Neural progenitor cell (in vitro differentiated cells): ENCODE data around the gene SLC19A1. TPM values are rescaled to one million over a fixed set of nuclear protein-coding genes. Genes with fewer than 3 reads are reported as not detected.

Experiments used
- DNase-seq: peaks from one replicate; pipeline ENCODE4 v3.0.0-alpha.2; 2016; ENCODE audit warnings: low spot score
- H2AFZ ChIP-seq: fragments of 200-600 bp; sonication (generic); replicated peaks from 2 replicates; pipeline ENCODE4 v1.6.1; 2016; ENCODE audit warnings: antibody characterized with exemption
- H3F3A ChIP-seq: fragments of 200-600 bp; sonication (generic); 2 replicates; pipeline ENCODE4 v1.6.1; 2016; ENCODE audit warnings: antibody characterized with exemption, low read depth
- H3K27ac ChIP-seq: fragments of 200-600 bp; sonication (generic); 2 replicates; pipeline ENCODE4 v1.5.1; 2016; ENCODE audit warnings: mild to moderate bottlenecking
- H3K27me3 ChIP-seq: fragments of 200-600 bp; sonication (generic); 2 replicates; pipeline ENCODE4 v1.6.1; 2016; ENCODE audit warnings: mild to moderate bottlenecking, moderate library complexity
- H3K36me3 ChIP-seq: fragments of 200-600 bp; sonication (generic); 2 replicates; pipeline ENCODE4 v1.5.1; 2016
- H3K4me1 ChIP-seq: fragments of 200-600 bp; sonication (generic); 2 replicates; pipeline ENCODE4 v1.6.1; 2016; ENCODE audit warnings: mixed run types
- H3K4me2 ChIP-seq: fragments of 200-600 bp; sonication (generic); 2 replicates; pipeline ENCODE4 v1.6.1; 2016
- H3K4me3 ChIP-seq: fragments of 200-600 bp; sonication (generic); 2 replicates; pipeline ENCODE4 v1.5.1; 2016
- H3K79me2 ChIP-seq: fragments of 200-600 bp; sonication (generic); 2 replicates; pipeline ENCODE4 v1.6.1; 2016; ENCODE audit warnings: low read depth
- H3K9ac ChIP-seq: fragments of 200-600 bp; sonication (generic); 2 replicates; pipeline ENCODE4 v1.6.1; 2016
- H3K9me3 ChIP-seq: fragments of 200-600 bp; sonication (generic); 2 replicates; pipeline ENCODE4 v1.5.1; 2016; ENCODE audit warnings: low read depth
- H4K20me1 ChIP-seq: fragments of 200-600 bp; sonication (generic); 2 replicates; pipeline ENCODE4 v1.6.1; 2016; ENCODE audit warnings: low read depth
- H3K27ac Mint-ChIP-seq: 3 replicates; pipeline ENCODE4 v1.8.0; 2021; ENCODE audit warnings: mixed read lengths
- H3K27me3 Mint-ChIP-seq: 2 replicates; pipeline ENCODE4 v1.8.0; 2022; ENCODE audit warnings: low read depth, mild to moderate bottlenecking, inconsistent platforms, moderate library complexity, mixed read lengths; ENCODE audit not compliant: insufficient read depth
- H3K36me3 Mint-ChIP-seq: 3 replicates; pipeline ENCODE4 v1.8.0; 2021; ENCODE audit warnings: mixed read lengths
- H3K4me1 Mint-ChIP-seq: 3 replicates; pipeline ENCODE4 v1.8.0; 2021; ENCODE audit warnings: mixed read lengths
- H3K4me3 Mint-ChIP-seq: 3 replicates; pipeline ENCODE4 v1.8.0; 2021; ENCODE audit warnings: mild to moderate bottlenecking, moderate library complexity, mixed read lengths
- H3K9me3 Mint-ChIP-seq: 3 replicates; pipeline ENCODE4 v1.8.0; 2020; ENCODE audit warnings: mixed read lengths
- CTCF ChIP-seq: fragments of 200-600 bp; sonication (generic); IDR thresholded peaks from 2 replicates; pipeline ENCODE4 v1.5.1; 2017; ENCODE audit warnings: antibody characterized with exemption, mild to moderate bottlenecking
- EZH2 ChIP-seq: fragments of 200-600 bp; sonication (generic); IDR thresholded peaks from 2 replicates; pipeline ENCODE4 v1.6.1; 2017; ENCODE audit warnings: antibody characterized with exemption, mild to moderate bottlenecking, moderate library complexity
- EZH2phosphoT487 ChIP-seq: fragments of 200-600 bp; sonication (generic); IDR thresholded peaks from 2 replicates; pipeline ENCODE4 v1.6.1; 2017; ENCODE audit warnings: antibody characterized with exemption
- total RNA-seq: library from RNA; depleted of rRNA; stranded (reverse); fragments of >200 nt; gene quantifications from 2 replicates; pipeline ENCODE4 v1.2.3, GENCODE V29; 2015; ENCODE audit warnings: low replicate concordance

SLC19A1 gene
- total RNA-seq, 1 donor from 2014 or later, result 7.7 TPM

DNA sequence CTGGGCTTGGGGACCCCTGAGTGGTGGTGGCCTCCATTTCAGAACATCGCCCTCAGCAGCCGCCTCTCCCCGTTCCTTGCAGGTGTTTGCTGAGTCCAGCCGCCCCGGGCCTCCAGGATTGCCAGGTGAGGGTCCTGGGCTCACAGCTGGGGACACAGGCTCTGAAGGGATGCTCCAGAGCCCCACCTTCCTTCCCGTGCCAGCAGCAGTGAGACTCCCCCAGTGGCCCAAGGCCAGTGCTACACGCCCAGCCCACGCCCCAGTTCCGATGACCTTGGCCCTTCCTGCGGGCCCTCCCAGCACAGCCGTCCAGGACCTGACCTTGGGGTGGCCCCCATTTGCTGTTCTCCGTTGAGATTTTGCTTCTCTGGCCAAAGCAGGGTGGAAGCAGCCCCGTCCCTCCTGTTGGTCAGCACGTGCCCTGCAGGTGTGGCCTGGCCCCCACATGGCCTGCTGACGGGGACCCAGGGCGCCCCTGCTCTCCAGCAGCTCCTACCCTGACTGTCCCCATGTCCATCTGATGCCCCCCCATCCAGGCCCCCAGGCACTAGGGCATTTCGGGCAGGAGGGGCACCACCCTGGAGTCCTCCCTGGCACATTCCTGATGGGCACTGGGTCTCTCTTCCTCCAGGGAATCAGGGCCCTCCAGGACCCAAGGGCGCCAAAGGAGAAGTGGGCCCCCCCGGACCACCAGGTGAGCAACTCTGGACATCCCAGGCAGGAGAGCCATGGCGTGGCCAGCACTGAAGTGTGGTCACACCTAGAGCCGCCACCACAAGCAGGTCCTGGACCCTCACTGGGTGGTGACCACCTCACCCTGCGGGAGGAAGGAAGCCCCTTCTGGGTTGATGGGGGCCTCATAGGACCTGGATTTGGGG lies 45.0 kb downstream of the SLC19A1 start:
- no peak for DNase-seq
- H3K4me2 ChIP-seq, result no peak overlapping the region
- H3F3A ChIP-seq, result no peaks in the 10 kb centered on the region
- H3K9ac ChIP-seq, result no peak overlapping the region
- H3K27me3 ChIP-seq, result no peaks in the 10 kb centered on the region
- Mint-ChIP-seq H3K36me3 (peaks cover 9% of the 10 kb centered on the region), H3K4me3 (no peak overlapping the region), H3K27me3 (peaks cover 4% of the 10 kb centered on the region), H3K27ac (no peak overlapping the region), H3K4me1 (no peaks in the 10 kb centered on the region), H3K9me3 (no peaks in the 10 kb centered on the region)
- H2AFZ ChIP-seq, result no peak overlapping the region
- no peaks in the 10 kb centered on the region for H3K4me1 ChIP-seq
- H3K9me3 ChIP-seq, result no peaks in the 10 kb centered on the region
- H3K79me2 ChIP-seq, result no peaks in the 10 kb centered on the region
- no peak for TF ChIP-seq CTCF
- no peak for TF ChIP-seq EZH2
- TF ChIP-seq EZH2phosphoT487, result no peak
- no peak overlapping the region for H3K27ac ChIP-seq
- H3K36me3 ChIP-seq, result no peaks in the 10 kb centered on the region
- no peaks in the 10 kb centered on the region for H4K20me1 ChIP-seq
- H3K4me3 ChIP-seq, result no peak overlapping the region

GRCh38 chr21:45496151-45496967 lies 45.9 kb downstream of the SLC19A1 start:
- peaks cover 8% of the 10 kb centered on the region for H3K36me3 Mint-ChIP-seq

GRCh38 chr21:45494851-45495680 lies 47.2 kb downstream of the SLC19A1 start:
- H3K27ac ChIP-seq, result no peak overlapping the region
- no peaks in the 10 kb centered on the region for H3K9me3 ChIP-seq
- no peaks in the 10 kb centered on the region for H3K36me3 ChIP-seq
- no peaks in the 10 kb centered on the region for H3K79me2 ChIP-seq
- H3F3A ChIP-seq, result no peaks in the 10 kb centered on the region
- no peak overlapping the region for H2AFZ ChIP-seq
- H3K4me2 ChIP-seq, result no peak overlapping the region
- H3K4me1 ChIP-seq, result no peaks in the 10 kb centered on the region
- no peaks in the 10 kb centered on the region for H3K27me3 ChIP-seq
- H3K4me3 ChIP-seq, result no peak overlapping the region
- Mint-ChIP-seq H3K36me3 (peaks cover 6% of the 10 kb centered on the region), H3K4me3 (no peak overlapping the region), H3K27ac (no peak overlapping the region), H3K9me3 (no peaks in the 10 kb centered on the region), H3K27me3 (peaks cover 2% of the 10 kb centered on the region), H3K4me1 (no peaks in the 10 kb centered on the region)
- H3K9ac ChIP-seq, result no peak overlapping the region
- TF ChIP-seq CTCF, result no peak
- no peak for TF ChIP-seq EZH2
- no peak for TF ChIP-seq EZH2phosphoT487
- no peak for DNase-seq
- H4K20me1 ChIP-seq, result no peaks in the 10 kb centered on the region

More at GRCh38 chr21:45496151-45496967, 45.9 kb downstream of the SLC19A1 start:
- Mint-ChIP-seq H3K9me3 (no peaks in the 10 kb centered on the region), H3K4me1 (no peaks in the 10 kb centered on the region), H3K27ac (no peak overlapping the region), H3K4me3 (no peak overlapping the region), H3K27me3 (peaks cover 4% of the 10 kb centered on the region)
- H3K4me3 ChIP-seq, result no peak overlapping the region
- H3K27me3 ChIP-seq, result no peaks in the 10 kb centered on the region
- no peak overlapping the region for H3K9ac ChIP-seq
- no peak for TF ChIP-seq EZH2phosphoT487
- H3K4me2 ChIP-seq, result no peak overlapping the region
- no peaks in the 10 kb centered on the region for H3F3A ChIP-seq
- H3K27ac ChIP-seq, result no peak overlapping the region
- no peak overlapping the region for H2AFZ ChIP-seq
- H3K36me3 ChIP-seq, result no peaks in the 10 kb centered on the region
- H3K9me3 ChIP-seq, result no peaks in the 10 kb centered on the region
- H3K79me2 ChIP-seq, result no peaks in the 10 kb centered on the region
- H3K4me1 ChIP-seq, result no peaks in the 10 kb centered on the region
- no peak for DNase-seq
- no peaks in the 10 kb centered on the region for H4K20me1 ChIP-seq
